ENCODE results near the gene MPHOSPH9.
"Not testable (repeated sequence)": the region's sequence is repeated elsewhere in the genome, so short reads cannot be mapped to it uniquely, and the experiment has no call there.

Gene MPHOSPH9

GRCh38 chr12:123254853-123255446, 22.0 kb upstream of the MPHOSPH9 start:
- no peak for DNase-seq

GRCh38 chr12:123253641-123254459, 20.9 kb upstream of the MPHOSPH9 start:
- no peak for DNase-seq

- DNase-seq = not testable (repeated sequence)
Observed at GRCh38 chr12:123252365-123252764, 19.4 kb upstream of the MPHOSPH9 start.

- no peak for DNase-seq
Observed at GRCh38 chr12:123251403-123252076, 18.6 kb upstream of the MPHOSPH9 start.

GRCh38 chr12:123250471-123251383, 17.8 kb upstream of the MPHOSPH9 start:
- no peak for DNase-seq

GRCh38 chr12:123248996-123249741, 16.2 kb upstream of the MPHOSPH9 start:
- DNase-seq = not testable (repeated sequence)

- not testable (repeated sequence) for DNase-seq
Observed at GRCh38 chr12:123248129-123248528, 15.2 kb upstream of the MPHOSPH9 start.

GRCh38 chr12:123245678-123246077, 12.7 kb upstream of the MPHOSPH9 start:
- DNase-seq = no peak

GRCh38 chr12:123243671-123244262, 10.8 kb upstream of the MPHOSPH9 start:
- DNase-seq = no peak

GRCh38 chr12:123242116-123242904, 9.4 kb upstream of the MPHOSPH9 start:
- DNase-seq = no peak

GRCh38 chr12:123238961-123239360, 6.0 kb upstream of the MPHOSPH9 start:
- DNase-seq = no peak

- DNase-seq = no peak
Observed at GRCh38 chr12:123238330-123238682, 5.4 kb upstream of the MPHOSPH9 start.

- DNase-seq = peak; percentile 78
Observed at GRCh38 chr12:123237646-123238329, 4.8 kb upstream of the MPHOSPH9 start.

- DNase-seq = peak; percentile 22
Observed at GRCh38 chr12:123233505-123234308, 766 bp upstream of the MPHOSPH9 start.

GRCh38 chr12:123232472-123232806, 502 bp downstream of the MPHOSPH9 start:
- no peak for DNase-seq

- no peak for DNase-seq
Observed at GRCh38 chr12:123231931-123232330, 1.0 kb downstream of the MPHOSPH9 start.

GRCh38 chr12:123229051-123229450, 3.9 kb downstream of the MPHOSPH9 start:
- no peak for DNase-seq

- DNase-seq = no peak
Observed at GRCh38 chr12:123227581-123228258, 5.2 kb downstream of the MPHOSPH9 start.

GRCh38 chr12:123225443-123225842, 7.5 kb downstream of the MPHOSPH9 start:
- no peak for DNase-seq
